PC-3 (cell line): ENCODE measurements around the gene REXO2. TPM values are rescaled to one million over a fixed set of nuclear protein-coding genes. Genes with fewer than 3 reads are reported as not detected.

Source experiments
- ATAC-seq: fragments of 200-7000 bp; cut with Tn5 transposase; 2 replicates; pipeline ENCODE4 v1.9.1; 2020; ENCODE audit warnings: mild to moderate bottlenecking, moderate library complexity
- BruUV-seq: library from RNA; stranded (reverse); fragments of 400-500 nt; replicated peaks from 2 replicates; lab custom pipeline; 2021; lab: Mats Ljungman, UMichigan
- CTCF ChIA-PET: fragments of 300-600 bp; sonication (Branson Sonifier 250); formaldehyde crosslinking; loops from one replicate; lab custom pipeline; 2022; ENCODE audit warnings: antibody characterized with exemption; lab: Charles Lee
- POLR2A ChIA-PET: fragments of 300-600 bp; sonication (Branson Sonifier 250); formaldehyde crosslinking; loops from one replicate; lab custom pipeline; 2022; ENCODE audit warnings: antibody characterized with exemption; ENCODE audit not compliant: unreplicated experiment; lab: Charles Lee
- DNase-seq: peaks from one replicate; pipeline ENCODE4 v3.0.0-alpha.2; 2015
- H2AFZ ChIP-seq: fragments of 300-600 bp; sonication (generic); 2 replicates; pipeline ENCODE4 v1.6.0; 2016; ENCODE audit warnings: antibody characterized with exemption, low read length
- H3F3A ChIP-seq: fragments of 300-600 bp; sonication (generic); one replicate; pipeline ENCODE4 v1.6.0; 2017; ENCODE audit warnings: antibody characterized with exemption, low read length, control low read depth, mild to moderate bottlenecking; ENCODE audit not compliant: unreplicated experiment
- H3K27ac ChIP-seq: fragments of 300-600 bp; sonication (generic); 2 replicates; pipeline ENCODE4 v1.5.1; 2016; ENCODE audit warnings: mild to moderate bottlenecking, low read length
- H3K27me3 ChIP-seq: fragments of 300-600 bp; sonication (generic); 2 replicates; pipeline ENCODE4 v1.6.1; 2016; ENCODE audit warnings: low read length, mixed read lengths
- H3K36me3 ChIP-seq: fragments of 300-600 bp; sonication (generic); 2 replicates; pipeline ENCODE4 v1.6.1; 2016; ENCODE audit warnings: low read depth, mixed run types, low read length, mixed read lengths
- H3K4me1 ChIP-seq: fragments of 300-600 bp; sonication (generic); 2 replicates; pipeline ENCODE4 v1.5.1; 2016; ENCODE audit warnings: low read length; ENCODE audit not compliant: insufficient read depth
- H3K4me2 ChIP-seq: fragments of 300-600 bp; sonication (generic); 2 replicates; pipeline ENCODE4 v1.6.0; 2016; ENCODE audit warnings: low read length
- H3K4me3 ChIP-seq: fragments of 300-600 bp; sonication (generic); 2 replicates; pipeline ENCODE4 v1.5.1; 2016; ENCODE audit warnings: mild to moderate bottlenecking, low read length, mixed read lengths
- H3K79me2 ChIP-seq: fragments of 300-600 bp; sonication (generic); 2 replicates; pipeline ENCODE4 v1.6.1; 2017; ENCODE audit warnings: low read length, mixed read lengths
- H3K9ac ChIP-seq: fragments of 300-600 bp; sonication (generic); 2 replicates; pipeline ENCODE4 v1.6.0; 2016; ENCODE audit warnings: mild to moderate bottlenecking, low read length
- H3K9me2 ChIP-seq: fragments of 300-600 bp; sonication (generic); replicated peaks from 2 replicates; pipeline ENCODE4 v1.6.1; 2016; ENCODE audit warnings: mixed run types, low read length, mixed read lengths
- H3K9me3 ChIP-seq: fragments of 300-600 bp; sonication (generic); 2 replicates; pipeline ENCODE4 v1.6.1; 2016; ENCODE audit warnings: low read length, mixed read lengths
- H4K20me1 ChIP-seq: fragments of 300-600 bp; sonication (generic); 2 replicates; pipeline ENCODE4 v1.6.1; 2016; ENCODE audit warnings: low read length, mixed read lengths
- EZH2 ChIP-seq: fragments of 300-600 bp; sonication (generic); IDR thresholded peaks from one replicate; pipeline ENCODE4 v1.6.1; 2017; ENCODE audit warnings: antibody characterized with exemption, mild to moderate bottlenecking, low read length; ENCODE audit not compliant: unreplicated experiment
- EZH2phosphoT487 ChIP-seq: fragments of 300-600 bp; sonication (generic); IDR thresholded peaks from 2 replicates; pipeline ENCODE4 v1.6.1; 2018; ENCODE audit warnings: mild to moderate bottlenecking, antibody characterized with exemption, low read length, borderline replicate concordance
- intact Hi-C: fragments of 100-400 bp; cut with micrococcal nuclease; formaldehyde crosslinking; loops from 2 replicates; pipeline ENCODE4 v1.9.0; 2023
- total RNA-seq: library from RNA; depleted of rRNA; stranded (reverse); fragments of >200 nt; gene quantifications from 2 replicates; pipeline ENCODE4 v1.2.3, GENCODE V29; 2014
- TF ChIP-seq, protein P1 (sequence below): fragments of 300-600 bp; sonication (generic); conservative IDR thresholded peaks from 2 replicates; pipeline ENCODE4 v1.5.1; 2017; ENCODE audit warnings: antibody characterized with exemption, low read depth, mild to moderate bottlenecking, low read length

The REXO2 gene
- total RNA-seq, 1 experiment from 2014 or later: 145 TPM

DNA sequence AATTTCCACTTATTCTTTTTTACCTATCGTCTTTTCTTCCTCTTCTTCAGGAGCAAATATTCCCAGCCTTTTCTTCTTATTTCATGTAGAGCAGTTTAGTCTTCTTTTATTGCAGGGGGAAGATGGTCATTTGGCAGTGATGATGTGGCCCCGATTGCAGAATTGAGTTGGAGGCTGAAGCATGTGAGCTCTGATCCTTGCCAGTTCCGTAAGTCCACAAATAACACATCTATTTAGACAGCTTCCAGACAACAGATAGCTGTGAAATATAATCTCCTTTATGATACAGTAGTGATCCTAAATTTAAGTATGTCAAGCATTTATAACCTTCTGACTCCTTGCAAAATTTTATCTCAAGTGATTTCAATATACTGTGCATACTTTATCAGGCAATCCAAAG lies 27.5 kb downstream of the REXO2 start:
- no TSS peak for BruUV-seq

DNA sequence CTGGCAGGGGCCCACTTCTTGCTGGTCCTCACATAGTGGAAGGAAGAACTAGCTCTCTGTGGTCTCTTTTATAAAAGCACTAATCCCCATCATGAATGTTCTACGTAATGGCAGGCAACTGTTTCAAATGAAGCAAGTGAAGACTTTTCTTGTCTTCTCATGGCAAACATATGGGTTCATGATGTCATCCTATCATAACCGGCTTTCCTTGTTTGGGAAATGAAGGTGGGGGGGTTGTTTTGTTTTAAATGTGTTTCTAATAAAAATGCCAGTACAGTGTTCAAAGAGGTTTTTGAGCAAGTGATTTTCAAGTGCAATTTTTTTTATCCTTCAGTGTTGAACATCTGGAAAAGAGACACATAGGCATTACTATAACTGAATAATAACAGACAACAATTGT lies 33.4 kb downstream of the REXO2 start:
- no peak overlapping the region for H3K27ac ChIP-seq
- TF ChIP-seq, protein P1, sequence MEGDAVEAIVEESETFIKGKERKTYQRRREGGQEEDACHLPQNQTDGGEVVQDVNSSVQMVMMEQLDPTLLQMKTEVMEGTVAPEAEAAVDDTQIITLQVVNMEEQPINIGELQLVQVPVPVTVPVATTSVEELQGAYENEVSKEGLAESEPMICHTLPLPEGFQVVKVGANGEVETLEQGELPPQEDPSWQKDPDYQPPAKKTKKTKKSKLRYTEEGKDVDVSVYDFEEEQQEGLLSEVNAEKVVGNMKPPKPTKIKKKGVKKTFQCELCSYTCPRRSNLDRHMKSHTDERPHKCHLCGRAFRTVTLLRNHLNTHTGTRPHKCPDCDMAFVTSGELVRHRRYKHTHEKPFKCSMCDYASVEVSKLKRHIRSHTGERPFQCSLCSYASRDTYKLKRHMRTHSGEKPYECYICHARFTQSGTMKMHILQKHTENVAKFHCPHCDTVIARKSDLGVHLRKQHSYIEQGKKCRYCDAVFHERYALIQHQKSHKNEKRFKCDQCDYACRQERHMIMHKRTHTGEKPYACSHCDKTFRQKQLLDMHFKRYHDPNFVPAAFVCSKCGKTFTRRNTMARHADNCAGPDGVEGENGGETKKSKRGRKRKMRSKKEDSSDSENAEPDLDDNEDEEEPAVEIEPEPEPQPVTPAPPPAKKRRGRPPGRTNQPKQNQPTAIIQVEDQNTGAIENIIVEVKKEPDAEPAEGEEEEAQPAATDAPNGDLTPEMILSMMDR: no peak
- TF ChIP-seq EZH2 (no peak), EZH2phosphoT487 (no peak)
- H3K9me3 ChIP-seq: no peaks in the 10 kb centered on the region
- H4K20me1 ChIP-seq: no peaks in the 10 kb centered on the region
- no peaks in the 10 kb centered on the region for H3K9me2 ChIP-seq
- H3K4me3 ChIP-seq: no peak overlapping the region
- H3K9ac ChIP-seq: no peak overlapping the region
- ATAC-seq (no peak), DNase-seq (no peak)
- ChIA-PET CTCF (no interaction called here), POLR2A (no interaction called here)
- no peak overlapping the region for H2AFZ ChIP-seq
- H3F3A ChIP-seq: no peaks in the 10 kb centered on the region
- no peaks in the 10 kb centered on the region for H3K36me3 ChIP-seq
- no peak overlapping the region for H3K4me2 ChIP-seq
- H3K27me3 ChIP-seq: no peaks in the 10 kb centered on the region
- H3K79me2 ChIP-seq: no peaks in the 10 kb centered on the region
- no TSS peak for BruUV-seq
- H3K4me1 ChIP-seq: no peaks in the 10 kb centered on the region
- intact Hi-C loops: no loop called here

More for the DNA sequence above, 27.5 kb downstream of the REXO2 start:
- Histone ChIP-seq H3K27me3 (no peaks in the 10 kb centered on the region), H3K9me3 (no peaks in the 10 kb centered on the region), H3K79me2 (no peaks in the 10 kb centered on the region), H3K4me3 (no peak overlapping the region), H3K27ac (no peak overlapping the region), H2AFZ (no peak overlapping the region), H3K36me3 (no peaks in the 10 kb centered on the region), H3K9ac (no peak overlapping the region), H3K9me2 (no peaks in the 10 kb centered on the region), H3K4me1 (no peaks in the 10 kb centered on the region), H3F3A (no peaks in the 10 kb centered on the region), H4K20me1 (no peaks in the 10 kb centered on the region), H3K4me2 (no peak overlapping the region)
- no peak for ATAC-seq
- intact Hi-C loops: no loop called here
- POLR2A ChIA-PET: no interaction called here
- no peak for DNase-seq
- CTCF ChIA-PET: no interaction called here
- TF ChIP-seq, protein P1: no peak
- TF ChIP-seq EZH2 (no peak), EZH2phosphoT487 (no peak)

DNA sequence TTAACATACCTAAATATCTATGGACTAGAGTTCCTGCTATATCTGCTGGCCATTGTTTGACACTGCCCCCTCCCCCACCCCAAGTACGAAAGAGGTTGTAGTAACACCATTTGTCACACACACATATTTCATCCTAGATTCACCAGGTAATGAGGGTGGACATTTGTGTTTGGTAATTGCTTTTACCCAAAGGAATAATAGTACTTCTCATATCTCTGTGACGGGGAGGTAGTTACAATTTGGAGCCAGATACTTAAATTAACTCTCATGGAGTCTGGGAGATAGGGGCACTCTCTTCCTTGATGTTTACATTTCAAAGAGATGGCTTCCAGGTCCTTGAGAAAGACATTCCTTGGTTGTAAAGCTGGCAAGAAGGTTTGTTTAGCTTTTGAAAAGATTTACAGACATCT lies 38.7 kb downstream of the REXO2 start:
- Histone ChIP-seq H3K9ac (no peak overlapping the region), H3K36me3 (no peaks in the 10 kb centered on the region), H3K27me3 (no peaks in the 10 kb centered on the region), H3K9me2 (no peaks in the 10 kb centered on the region), H3K79me2 (no peaks in the 10 kb centered on the region), H3K9me3 (no peaks in the 10 kb centered on the region), H3K27ac (no peak overlapping the region), H4K20me1 (no peaks in the 10 kb centered on the region), H3F3A (no peaks in the 10 kb centered on the region), H3K4me2 (no peak overlapping the region), H2AFZ (no peak overlapping the region), H3K4me1 (no peaks in the 10 kb centered on the region; the same call in 1 of the 2 replicates), H3K4me3 (no peak overlapping the region)
- TF ChIP-seq EZH2phosphoT487: no peak
- CTCF ChIA-PET: no interaction called here
- intact Hi-C loops: no loop called here
- no TSS peak for BruUV-seq
- ATAC-seq (no peak), DNase-seq (no peak)
- POLR2A ChIA-PET: no interaction called here
